ENCODE measurements around the gene PEX6.
"Not testable (repeated sequence)": the region's sequence is repeated elsewhere in the genome, so short reads cannot be mapped to it uniquely, and the experiment has no call there.

The PEX6 gene

DNA sequence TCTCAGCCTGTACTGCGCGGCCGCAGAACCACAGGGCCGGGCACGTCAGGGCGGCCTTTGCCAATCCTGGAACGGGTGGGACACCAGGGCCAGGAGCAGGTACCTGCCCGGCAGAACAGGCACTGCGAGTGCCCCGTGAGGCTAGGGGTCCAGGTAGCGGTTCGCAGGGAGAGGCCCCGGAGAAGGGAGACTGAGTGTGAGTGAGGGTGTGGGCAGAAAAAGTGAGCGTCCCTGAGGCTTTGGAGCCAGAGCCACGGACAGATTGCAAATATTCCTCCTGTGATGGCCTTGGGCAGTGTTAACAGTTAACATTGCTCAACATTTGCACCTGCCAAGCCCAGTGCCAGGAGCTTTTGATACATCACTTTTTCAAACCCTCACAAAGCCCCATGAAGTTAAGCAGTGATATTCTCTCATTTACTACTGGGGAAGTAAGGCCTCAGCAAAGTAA lies 17.9 kb downstream of the PEX6 start:
- Histone ChIP-seq H3K4me3 (ENCODE audit: low read depth, low read length) (peak overlapping the region; percentile 88), H3K36me3 (ENCODE audit: control insufficient read depth, insufficient read depth, low read length) (peaks cover 6% of the 10 kb centered on the region), H3K9me3 (ENCODE audit: control insufficient read depth, insufficient read depth, low read length) (no peaks in the 10 kb centered on the region), H3K27me3 (ENCODE audit: control insufficient read depth, insufficient read depth, low read length) (peaks cover 17% of the 10 kb centered on the region), H3K4me1 (ENCODE audit: control insufficient read depth, insufficient read depth, low read length) (peaks cover 2% of the 10 kb centered on the region), H3K9ac (ENCODE audit: low read depth, low read length) (no peak overlapping the region)

DNA sequence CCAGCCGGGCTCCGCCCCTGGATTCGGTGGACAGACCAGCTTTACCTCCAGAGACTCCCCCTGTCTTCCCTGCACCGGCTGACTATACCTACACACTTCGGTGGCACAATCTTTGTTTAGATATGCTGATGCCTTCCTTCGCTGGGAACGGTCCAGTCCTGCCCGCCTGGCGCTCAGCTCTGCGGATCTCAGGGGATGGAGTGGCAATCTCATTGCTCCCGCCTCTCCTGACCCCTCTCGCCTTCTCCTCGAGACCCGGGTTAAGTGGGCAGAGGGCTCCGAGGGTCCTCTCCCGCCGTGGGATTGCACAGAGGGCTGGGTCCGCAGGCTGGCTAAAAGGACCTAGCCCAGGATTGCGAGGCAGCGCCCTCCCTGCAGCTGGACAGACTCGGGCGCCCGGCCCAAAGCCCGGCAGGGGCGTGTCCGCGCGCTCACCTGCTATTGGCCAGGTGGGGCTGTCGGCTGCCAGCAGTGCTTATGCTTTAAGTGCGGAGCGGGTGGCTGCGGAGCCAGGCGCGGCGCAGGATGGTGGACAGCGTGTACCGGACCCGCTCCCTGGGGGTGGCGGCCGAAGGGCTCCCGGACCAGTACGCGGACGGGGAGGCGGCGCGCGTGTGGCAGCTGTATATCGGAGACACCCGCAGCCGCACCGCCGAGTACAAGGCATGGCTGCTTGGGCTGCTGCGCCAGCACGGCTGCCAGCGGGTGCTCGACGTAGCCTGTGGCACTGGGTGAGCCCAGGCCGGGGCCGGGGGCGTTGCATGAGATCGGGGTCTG lies 18.6 kb downstream of the PEX6 start, which contains the start of gene GNMT:
TSS of gene GNMT (plus strand) at position 512 of the 777 bp plus-strand sequence. CDS start at position 526, 14 bp downstream.
- H3K4me3 ChIP-seq (ENCODE audit: low read depth, low read length) = peak within 1 kb of the TSS; percentile 88
- peaks cover 2% of the 10 kb centered on the region for H3K4me1 ChIP-seq (ENCODE audit: control insufficient read depth, insufficient read depth, low read length)
- peaks cover 17% of the 10 kb centered on the region for H3K27me3 ChIP-seq (ENCODE audit: control insufficient read depth, insufficient read depth, low read length)
- peaks cover 6% of the 10 kb centered on the region for H3K36me3 ChIP-seq (ENCODE audit: control insufficient read depth, insufficient read depth, low read length)
- peak within 1 kb of the TSS; percentile 79 for H3K9ac ChIP-seq (ENCODE audit: low read depth, low read length)
- H3K9me3 ChIP-seq (ENCODE audit: control insufficient read depth, insufficient read depth, low read length) = no peaks in the 10 kb centered on the region

DNA sequence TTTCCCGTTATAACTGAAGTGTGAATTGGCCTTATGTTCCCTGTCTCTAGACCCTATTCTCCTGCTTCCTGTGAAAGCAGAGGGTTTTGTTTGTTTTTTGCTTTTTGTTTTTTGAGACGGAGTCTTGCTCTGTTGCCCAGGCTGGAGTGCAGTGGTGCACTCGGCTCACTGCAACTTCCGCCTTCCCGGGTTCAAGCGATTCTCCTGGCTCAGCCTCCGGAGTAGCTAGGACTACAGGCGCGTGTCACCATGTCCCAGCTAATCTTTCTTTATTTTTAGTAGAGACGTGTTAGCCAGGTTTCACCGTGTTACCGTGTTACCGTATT lies 19.1 kb downstream of the PEX6 start:
- H3K36me3 ChIP-seq (ENCODE audit: control insufficient read depth, insufficient read depth, low read length) = peaks cover 6% of the 10 kb centered on the region
- peaks cover 17% of the 10 kb centered on the region for H3K27me3 ChIP-seq (ENCODE audit: control insufficient read depth, insufficient read depth, low read length)
- H3K4me3 ChIP-seq (ENCODE audit: low read depth, low read length) = peak overlapping the region; percentile 88
- H3K4me1 ChIP-seq (ENCODE audit: control insufficient read depth, insufficient read depth, low read length) = peaks cover 2% of the 10 kb centered on the region
- H3K9ac ChIP-seq (ENCODE audit: low read depth, low read length) = peak overlapping the region; percentile 79
- no peaks in the 10 kb centered on the region for H3K9me3 ChIP-seq (ENCODE audit: control insufficient read depth, insufficient read depth, low read length)

DNA sequence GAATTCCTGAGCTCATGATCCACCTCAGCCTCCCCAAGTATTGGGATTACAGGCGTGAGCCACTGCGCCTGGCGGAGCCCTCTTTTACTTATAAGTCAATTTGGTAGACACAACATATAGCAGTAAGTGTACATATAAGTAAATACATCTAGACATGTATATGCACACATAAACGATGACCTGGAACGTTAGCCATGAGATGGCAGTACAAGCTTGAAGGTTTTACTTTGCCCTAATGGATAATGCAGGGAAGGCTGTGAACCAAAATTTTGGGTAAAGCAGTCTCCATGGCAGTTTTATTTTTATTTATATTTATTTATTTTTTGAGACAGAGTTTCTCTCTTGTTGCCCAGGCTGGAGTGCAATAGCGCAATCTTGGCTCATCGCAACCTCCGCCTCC lies 20.9 kb downstream of the PEX6 start:
- Histone ChIP-seq H3K4me3 (ENCODE audit: low read depth, low read length) (no peak overlapping the region), H3K9ac (ENCODE audit: low read depth, low read length) (no peak overlapping the region), H3K4me1 (ENCODE audit: control insufficient read depth, insufficient read depth, low read length) (peaks cover 2% of the 10 kb centered on the region), H3K27me3 (ENCODE audit: control insufficient read depth, insufficient read depth, low read length) (peaks cover 17% of the 10 kb centered on the region), H3K36me3 (ENCODE audit: control insufficient read depth, insufficient read depth, low read length) (peaks cover 3% of the 10 kb centered on the region), H3K9me3 (ENCODE audit: control insufficient read depth, insufficient read depth, low read length) (no peaks in the 10 kb centered on the region)

DNA sequence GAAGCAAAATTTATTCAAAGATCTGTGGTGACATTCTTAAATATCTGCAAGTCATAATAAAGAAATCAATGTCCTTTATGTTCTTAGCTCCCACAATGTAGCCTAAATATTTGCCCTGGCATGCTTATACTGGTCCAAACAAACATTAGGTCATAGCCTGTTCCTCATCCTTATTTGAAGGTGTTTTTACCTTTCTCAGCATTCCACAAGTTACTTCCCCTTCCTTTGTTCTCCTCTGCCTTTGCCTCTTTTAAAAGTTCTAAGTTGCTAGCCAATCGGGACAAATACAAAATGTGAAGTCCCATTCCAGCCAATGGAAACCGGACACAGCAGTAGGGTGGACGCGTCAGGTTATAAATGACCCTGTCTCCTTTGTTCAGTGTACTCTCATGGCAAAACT lies 24.6 kb downstream of the PEX6 start:
- H3K9me3 ChIP-seq (ENCODE audit: control insufficient read depth, insufficient read depth, low read length); H3K4me3 ChIP-seq (ENCODE audit: low read depth, low read length); H3K36me3 ChIP-seq (ENCODE audit: control insufficient read depth, insufficient read depth, low read length); H3K4me1 ChIP-seq (ENCODE audit: control insufficient read depth, insufficient read depth, low read length); H3K9ac ChIP-seq (ENCODE audit: low read depth, low read length); H3K27me3 ChIP-seq (ENCODE audit: control insufficient read depth, insufficient read depth, low read length): not testable (repeated sequence)

DNA sequence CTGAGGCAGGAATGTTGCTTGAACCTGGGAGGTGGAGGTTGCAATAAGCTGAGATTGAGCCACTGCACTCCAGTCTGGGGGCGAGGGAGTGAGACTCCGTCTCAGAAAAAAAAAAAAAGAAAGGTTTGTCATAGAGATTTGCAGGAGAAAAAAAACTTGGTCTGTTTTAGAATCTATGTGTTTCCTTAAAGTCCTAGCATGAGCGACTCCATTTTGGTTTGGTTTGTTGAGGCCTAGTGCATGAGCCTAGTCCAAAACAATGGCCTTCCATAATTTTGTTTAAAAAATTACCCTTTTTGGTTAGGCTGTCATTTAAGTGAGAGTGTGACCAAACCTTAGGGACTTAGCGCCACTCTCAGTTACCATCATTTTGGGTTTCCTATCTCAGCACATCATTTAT lies 26.6 kb downstream of the PEX6 start:
- peaks cover under 1% of the 10 kb centered on the region for H3K4me1 ChIP-seq (ENCODE audit: control insufficient read depth, insufficient read depth, low read length)
- H3K27me3 ChIP-seq (ENCODE audit: control insufficient read depth, insufficient read depth, low read length) = no peaks in the 10 kb centered on the region
- H3K4me3 ChIP-seq (ENCODE audit: low read depth, low read length) = no peak overlapping the region
- no peak overlapping the region for H3K9ac ChIP-seq (ENCODE audit: low read depth, low read length)
- H3K36me3 ChIP-seq (ENCODE audit: control insufficient read depth, insufficient read depth, low read length) = no peaks in the 10 kb centered on the region
- H3K9me3 ChIP-seq (ENCODE audit: control insufficient read depth, insufficient read depth, low read length) = no peaks in the 10 kb centered on the region

DNA sequence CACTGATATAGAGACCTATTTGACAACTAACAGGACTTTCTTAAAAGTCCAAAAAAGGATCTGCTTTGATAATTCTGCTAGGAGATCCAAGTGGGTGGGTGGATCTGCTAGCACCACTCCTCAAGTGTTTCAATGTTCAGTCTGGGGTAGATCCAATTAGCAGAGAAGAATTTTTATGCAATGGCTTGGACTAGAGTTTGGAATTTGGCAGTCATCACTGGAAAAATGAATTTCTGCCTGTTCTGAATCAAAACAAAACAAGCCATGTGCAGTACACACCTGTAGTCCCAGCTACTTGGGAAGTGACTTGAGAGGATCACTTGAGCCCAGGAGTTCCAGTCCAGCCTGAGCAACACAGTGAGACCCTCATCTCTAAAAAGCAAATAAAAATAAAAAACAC lies 31.0 kb downstream of the PEX6 start:
- no peaks in the 10 kb centered on the region for H3K9me3 ChIP-seq (ENCODE audit: control insufficient read depth, insufficient read depth, low read length)

DNA sequence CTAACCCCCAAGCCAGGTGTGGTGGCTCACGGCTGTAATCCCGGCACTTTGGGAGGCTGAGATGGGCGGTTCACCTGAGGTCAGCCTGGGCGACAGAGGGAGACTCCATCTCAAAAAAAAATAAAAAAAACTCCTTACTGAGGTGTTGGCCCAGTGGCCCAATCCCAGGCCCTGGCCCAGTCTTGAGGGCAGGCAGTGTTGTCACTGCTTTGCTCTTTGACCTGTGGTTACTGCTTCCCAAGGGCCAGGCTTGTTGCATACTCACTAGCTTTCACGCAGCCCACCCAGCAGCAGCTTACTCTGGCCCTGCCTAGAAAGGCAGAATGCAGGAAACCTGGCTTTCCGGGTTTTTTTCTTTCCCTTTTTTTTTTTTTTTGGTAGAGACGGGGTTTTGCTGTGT lies 36.5 kb downstream of the PEX6 start:
- H3K36me3 ChIP-seq (ENCODE audit: control insufficient read depth, insufficient read depth, low read length) = peaks cover 20% of the 10 kb centered on the region
- peaks cover 2% of the 10 kb centered on the region for H3K4me1 ChIP-seq (ENCODE audit: control insufficient read depth, insufficient read depth, low read length)
- H3K4me3 ChIP-seq (ENCODE audit: low read depth, low read length) = no peak overlapping the region
- no peak overlapping the region for H3K9ac ChIP-seq (ENCODE audit: low read depth, low read length)
- H3K27me3 ChIP-seq (ENCODE audit: control insufficient read depth, insufficient read depth, low read length) = no peaks in the 10 kb centered on the region
- no peaks in the 10 kb centered on the region for H3K9me3 ChIP-seq (ENCODE audit: control insufficient read depth, insufficient read depth, low read length)

More for the DNA sequence above, 31.0 kb downstream of the PEX6 start:
- Histone ChIP-seq H3K27me3 (ENCODE audit: control insufficient read depth, insufficient read depth, low read length) (no peaks in the 10 kb centered on the region), H3K4me1 (ENCODE audit: control insufficient read depth, insufficient read depth, low read length) (no peaks in the 10 kb centered on the region), H3K4me3 (ENCODE audit: low read depth, low read length) (no peak overlapping the region), H3K36me3 (ENCODE audit: control insufficient read depth, insufficient read depth, low read length) (no peaks in the 10 kb centered on the region), H3K9ac (ENCODE audit: low read depth, low read length) (no peak overlapping the region)

DNA sequence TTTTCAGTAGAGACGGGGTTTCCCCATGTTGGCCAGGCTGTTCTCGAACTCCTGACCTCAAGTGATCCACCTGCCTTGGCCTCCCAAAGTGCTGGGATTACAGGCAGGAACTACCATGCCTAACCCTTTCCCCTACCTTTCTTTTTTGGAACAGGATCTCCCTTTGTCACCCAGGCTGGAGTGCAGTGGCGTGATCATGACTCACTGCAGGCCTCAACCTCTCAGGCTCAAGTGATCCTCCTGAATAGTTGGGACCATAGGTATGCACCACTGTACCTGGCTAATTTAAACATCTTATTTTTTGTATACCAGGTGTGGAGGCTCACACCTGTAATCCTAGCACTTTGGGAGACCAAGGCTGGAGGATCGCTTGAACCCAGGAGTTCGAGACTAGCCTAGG lies 37.6 kb downstream of the PEX6 start:
- peaks cover 20% of the 10 kb centered on the region for H3K36me3 ChIP-seq (ENCODE audit: control insufficient read depth, insufficient read depth, low read length)
- H3K4me1 ChIP-seq (ENCODE audit: control insufficient read depth, insufficient read depth, low read length); H3K9ac ChIP-seq (ENCODE audit: low read depth, low read length); H3K9me3 ChIP-seq (ENCODE audit: control insufficient read depth, insufficient read depth, low read length); H3K27me3 ChIP-seq (ENCODE audit: control insufficient read depth, insufficient read depth, low read length); H3K4me3 ChIP-seq (ENCODE audit: low read depth, low read length): not testable (repeated sequence)

DNA sequence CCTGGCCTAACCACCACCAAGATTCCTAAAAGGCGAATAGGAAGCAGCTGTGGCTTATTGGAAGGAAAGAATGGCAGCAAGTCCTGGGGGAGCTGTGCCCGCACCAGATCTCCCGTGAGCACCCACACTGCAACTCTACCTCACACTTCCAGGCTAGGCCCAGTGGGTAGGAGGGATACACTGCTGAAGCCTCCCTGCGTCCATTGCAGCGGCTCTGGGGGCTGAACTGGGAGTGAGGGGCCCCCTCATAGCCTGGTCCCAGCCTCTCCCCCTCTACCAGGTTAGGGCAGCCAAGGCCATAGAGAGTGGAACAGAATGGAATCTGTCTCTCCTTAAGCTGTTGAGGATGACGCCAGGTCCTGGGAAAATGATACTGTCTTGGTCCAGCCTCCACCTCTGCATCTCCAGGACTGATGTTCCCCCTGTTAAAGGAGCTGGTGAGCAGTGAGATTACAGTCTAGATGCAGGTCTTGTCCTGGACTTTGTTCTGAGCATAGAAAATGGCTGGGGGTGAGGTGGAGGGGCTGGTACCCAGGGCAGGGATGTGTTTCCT lies 38.4 kb downstream of the PEX6 start:
- Histone ChIP-seq H3K27me3 (ENCODE audit: control insufficient read depth, insufficient read depth, low read length) (no peaks in the 10 kb centered on the region), H3K4me1 (ENCODE audit: control insufficient read depth, insufficient read depth, low read length) (peaks cover 2% of the 10 kb centered on the region), H3K36me3 (ENCODE audit: control insufficient read depth, insufficient read depth, low read length) (peaks cover 26% of the 10 kb centered on the region), H3K4me3 (ENCODE audit: low read depth, low read length) (no peak overlapping the region), H3K9ac (ENCODE audit: low read depth, low read length) (no peak overlapping the region), H3K9me3 (ENCODE audit: control insufficient read depth, insufficient read depth, low read length) (no peaks in the 10 kb centered on the region)

DNA sequence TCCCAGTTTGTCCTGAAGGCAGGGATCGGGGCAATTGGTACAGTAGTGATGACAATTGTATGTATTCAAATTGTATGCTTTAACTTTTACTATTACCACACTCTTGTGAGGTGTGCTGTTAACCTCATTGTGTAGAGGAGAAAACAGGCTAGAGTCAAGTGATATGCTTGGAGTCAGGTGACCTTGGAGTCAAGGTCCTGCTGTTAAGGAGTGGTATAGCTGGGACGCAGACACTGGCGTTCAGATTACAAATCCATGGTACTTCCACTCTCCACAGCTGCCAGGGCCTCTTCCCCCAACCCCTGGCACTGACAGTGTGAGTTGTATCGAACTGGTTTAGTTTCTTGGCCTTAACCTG lies 39.2 kb downstream of the PEX6 start:
- no peak overlapping the region for H3K4me3 ChIP-seq (ENCODE audit: low read depth, low read length)
- H3K9me3 ChIP-seq (ENCODE audit: control insufficient read depth, insufficient read depth, low read length) = no peaks in the 10 kb centered on the region
- H3K36me3 ChIP-seq (ENCODE audit: control insufficient read depth, insufficient read depth, low read length) = peaks cover 32% of the 10 kb centered on the region
- no peaks in the 10 kb centered on the region for H3K27me3 ChIP-seq (ENCODE audit: control insufficient read depth, insufficient read depth, low read length)
- peaks cover 2% of the 10 kb centered on the region for H3K4me1 ChIP-seq (ENCODE audit: control insufficient read depth, insufficient read depth, low read length)
- H3K9ac ChIP-seq (ENCODE audit: low read depth, low read length) = no peak overlapping the region

DNA sequence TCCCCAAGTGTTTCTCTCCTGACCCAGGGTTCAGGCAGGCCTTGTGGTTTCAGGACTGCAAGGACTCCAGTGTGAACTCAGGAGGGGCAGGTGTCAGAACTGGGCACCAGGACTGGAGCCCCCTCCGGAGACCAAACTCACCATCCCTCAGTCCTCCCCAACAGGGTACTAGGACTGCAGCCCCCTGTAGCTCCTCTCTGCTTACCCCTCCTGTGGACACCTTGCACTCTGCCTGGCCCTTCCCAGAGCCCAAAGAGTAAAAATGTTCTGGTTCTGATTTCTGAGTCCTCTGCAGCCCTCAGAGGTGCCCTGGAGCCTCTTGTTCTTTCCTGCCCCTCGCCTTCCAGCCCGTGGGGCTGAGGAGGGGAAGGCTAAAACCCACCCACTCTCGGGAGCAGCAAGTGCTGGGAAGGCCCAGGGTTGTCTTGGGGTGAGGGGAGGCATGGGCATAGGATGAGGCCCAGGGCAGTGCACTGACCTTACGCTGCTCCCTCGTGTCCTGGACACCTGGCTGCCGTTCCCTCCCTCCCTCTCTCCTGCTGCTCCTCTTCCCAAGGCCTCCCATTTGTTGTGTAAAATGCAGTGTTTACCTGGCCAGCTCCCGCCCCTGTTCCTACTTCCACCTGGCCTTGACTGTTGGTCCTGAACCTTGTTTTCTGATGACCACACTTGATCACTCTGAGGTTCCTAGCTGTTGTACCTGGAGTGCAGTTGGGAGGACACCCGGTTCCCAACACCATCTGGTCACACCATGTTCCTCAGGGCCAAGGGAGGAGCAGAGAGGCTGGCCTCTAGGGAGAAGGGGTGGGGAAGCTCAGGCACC lies 39.8 kb downstream of the PEX6 start:
- peaks cover 36% of the 10 kb centered on the region for H3K36me3 ChIP-seq (ENCODE audit: control insufficient read depth, insufficient read depth, low read length)
- no peak overlapping the region for H3K4me3 ChIP-seq (ENCODE audit: low read depth, low read length)
- H3K27me3 ChIP-seq (ENCODE audit: control insufficient read depth, insufficient read depth, low read length) = no peaks in the 10 kb centered on the region
- H3K9ac ChIP-seq (ENCODE audit: low read depth, low read length) = no peak overlapping the region
- H3K9me3 ChIP-seq (ENCODE audit: control insufficient read depth, insufficient read depth, low read length) = no peaks in the 10 kb centered on the region
- H3K4me1 ChIP-seq (ENCODE audit: control insufficient read depth, insufficient read depth, low read length) = peaks cover 2% of the 10 kb centered on the region
